ENCODE data around the gene TGFB2. TPM values are rescaled to one million over a fixed set of nuclear protein-coding genes. Genes with fewer than 3 reads are reported as not detected.

The TGFB2 gene
- total RNA-seq, 2 donors from 2014 or later, result 10.0 to 17.2 TPM

GRCh38 chr1:218324226-218324580 is 20.9 kb upstream of the TGFB2 start:
- no peak for DNase-seq (ENCODE audit: low spot score)
- intact Hi-C loops (cut with DNase I), result loop anchor here (10.0 kb wide), 2 partner anchors 1251 to 1341 kb away; no protein-coding TSS in a partner anchor

- intact Hi-C loops (cut with DNase I), result loop anchor here (10.0 kb wide), 2 partner anchors 1246 to 1336 kb away; no protein-coding TSS in a partner anchor
- no peak for DNase-seq (ENCODE audit: low spot score)
Observed at GRCh38 chr1:218328769-218329168, 16.4 kb upstream of the TGFB2 start.

DNA sequence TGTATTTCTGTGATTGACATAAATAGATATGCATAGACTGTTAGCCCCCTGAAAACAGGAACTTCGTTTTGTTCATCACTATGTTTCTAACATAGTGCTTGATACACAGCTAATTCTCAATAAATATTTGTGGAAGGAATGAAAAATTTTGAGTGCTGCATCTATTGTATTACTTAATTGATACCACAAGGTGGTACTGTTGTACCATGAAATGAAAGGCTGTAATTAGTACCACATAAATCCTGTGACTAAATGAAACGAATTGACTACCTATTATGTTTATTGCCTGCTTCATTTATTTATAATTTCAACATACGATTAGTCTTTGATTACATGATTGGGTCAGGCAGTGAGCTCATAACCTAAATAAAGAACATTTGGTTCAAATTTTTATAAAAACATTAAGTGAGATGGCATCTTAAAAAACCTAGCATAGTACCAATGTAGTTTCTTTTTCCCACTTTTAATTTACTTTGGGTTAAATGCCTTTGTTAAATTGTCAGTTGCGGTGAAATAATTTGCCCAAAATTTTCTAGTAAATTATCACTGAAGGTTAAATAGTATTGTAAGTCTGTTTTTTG is 15.0 kb upstream of the TGFB2 start:
- intact Hi-C loops (cut with DNase I), result loop anchor here in 1 of 2 donors (10.0 kb wide), 1 partner anchor 1235 kb away; no protein-coding TSS in a partner anchor
- DNase-seq (ENCODE audit: low spot score), result no peak

- no peak for DNase-seq (ENCODE audit: low spot score)
- intact Hi-C loops (cut with DNase I), result loop anchor here in 1 of 2 donors (10.0 kb wide), 1 partner anchor 1232 kb away; no protein-coding TSS in a partner anchor
Observed at GRCh38 chr1:218332416-218332815, 12.7 kb upstream of the TGFB2 start.

DNA sequence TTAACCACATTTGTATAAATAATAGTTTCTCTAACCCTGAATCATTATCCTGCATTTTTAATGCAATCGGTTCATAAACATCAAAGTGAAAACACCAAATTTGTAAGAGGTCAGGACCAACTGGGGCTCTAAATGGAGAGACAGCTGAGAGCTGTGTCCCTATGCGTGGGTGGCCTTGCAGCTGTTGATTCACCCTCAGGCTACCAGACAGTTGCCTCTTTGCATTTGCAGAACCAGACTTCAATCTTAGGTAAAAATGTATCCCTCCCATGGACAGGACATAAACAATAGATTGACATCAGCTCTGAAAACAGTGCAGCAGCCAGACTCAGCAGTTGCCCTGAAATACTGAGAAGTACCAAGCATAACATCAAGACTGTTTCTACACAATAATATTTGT is 8.8 kb upstream of the TGFB2 start:
- no peak for DNase-seq (ENCODE audit: low spot score)
- intact Hi-C loops (cut with DNase I), result loop anchor here (5.0 to 10.0 kb wide), 2 partner anchors 956 to 1228 kb away; no protein-coding TSS in a partner anchor

DNA sequence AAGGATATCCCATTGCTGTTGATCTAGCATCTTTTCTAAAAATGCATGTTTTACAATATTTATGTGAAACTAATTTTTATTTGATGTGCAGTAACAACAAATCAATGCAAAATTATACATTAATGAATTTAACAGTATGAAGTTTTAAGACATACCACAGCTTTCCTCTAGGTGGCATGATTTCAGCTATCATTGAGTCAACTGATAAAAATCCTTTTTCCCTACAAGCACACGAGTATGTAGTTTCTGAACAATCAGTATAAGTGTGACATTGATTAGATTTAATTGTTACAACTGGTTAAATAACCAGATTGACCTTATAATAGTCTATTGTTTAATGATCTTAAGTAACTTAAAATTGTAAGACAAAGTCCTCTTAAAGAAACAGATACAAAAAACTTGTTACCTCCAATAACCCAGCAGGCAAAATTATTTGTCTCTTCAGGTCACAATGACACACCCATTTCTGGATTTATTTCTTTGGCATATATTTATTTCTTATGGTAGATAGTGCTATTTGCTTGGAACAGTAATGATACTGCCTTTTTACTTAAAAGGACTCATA is 5.8 kb upstream of the TGFB2 start:
- intact Hi-C loops (cut with DNase I), result loop anchor here (5.0 to 10.0 kb wide), 2 partner anchors 953 to 1225 kb away; no protein-coding TSS in a partner anchor
- no peak for DNase-seq (ENCODE audit: low spot score)

GRCh38 chr1:218341325-218341724 is 3.8 kb upstream of the TGFB2 start:
- DNase-seq (ENCODE audit: low spot score), result no peak
- intact Hi-C loops (cut with DNase I), result loop anchor here in 1 of 2 donors (10.0 kb wide), 3 partner anchors 123 to 733 kb away; no protein-coding TSS in a partner anchor

- intact Hi-C loops (cut with DNase I), result loop anchor here in 1 of 2 donors (10.0 kb wide), 3 partner anchors 123 to 733 kb away; no protein-coding TSS in a partner anchor
- DNase-seq (ENCODE audit: low spot score), result no peak
Observed at GRCh38 chr1:218342091-218342490, 3.0 kb upstream of the TGFB2 start.

DNA sequence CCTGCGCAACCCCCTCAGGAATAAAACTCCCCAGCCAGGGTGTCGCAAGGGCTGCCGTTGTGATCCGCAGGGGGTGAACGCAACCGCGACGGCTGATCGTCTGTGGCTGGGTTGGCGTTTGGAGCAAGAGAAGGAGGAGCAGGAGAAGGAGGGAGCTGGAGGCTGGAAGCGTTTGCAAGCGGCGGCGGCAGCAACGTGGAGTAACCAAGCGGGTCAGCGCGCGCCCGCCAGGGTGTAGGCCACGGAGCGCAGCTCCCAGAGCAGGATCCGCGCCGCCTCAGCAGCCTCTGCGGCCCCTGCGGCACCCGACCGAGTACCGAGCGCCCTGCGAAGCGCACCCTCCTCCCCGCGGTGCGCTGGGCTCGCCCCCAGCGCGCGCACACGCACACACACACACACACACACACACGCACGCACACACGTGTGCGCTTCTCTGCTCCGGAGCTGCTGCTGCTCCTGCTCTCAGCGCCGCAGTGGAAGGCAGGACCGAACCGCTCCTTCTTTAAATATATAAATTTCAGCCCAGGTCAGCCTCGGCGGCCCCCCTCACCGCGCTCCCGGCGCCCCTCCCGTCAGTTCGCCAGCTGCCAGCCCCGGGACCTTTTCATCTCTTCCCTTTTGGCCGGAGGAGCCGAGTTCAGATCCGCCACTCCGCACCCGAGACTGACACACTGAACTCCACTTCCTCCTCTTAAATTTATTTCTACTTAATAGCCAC is 696 bp downstream of the TGFB2 start:
- intact Hi-C loops (cut with DNase I), result loop anchor here in 1 of 2 donors (10.0 kb wide), 3 partner anchors 119 to 729 kb away; no protein-coding TSS in a partner anchor
- peak; percentile 92 for DNase-seq (ENCODE audit: low spot score)

DNA sequence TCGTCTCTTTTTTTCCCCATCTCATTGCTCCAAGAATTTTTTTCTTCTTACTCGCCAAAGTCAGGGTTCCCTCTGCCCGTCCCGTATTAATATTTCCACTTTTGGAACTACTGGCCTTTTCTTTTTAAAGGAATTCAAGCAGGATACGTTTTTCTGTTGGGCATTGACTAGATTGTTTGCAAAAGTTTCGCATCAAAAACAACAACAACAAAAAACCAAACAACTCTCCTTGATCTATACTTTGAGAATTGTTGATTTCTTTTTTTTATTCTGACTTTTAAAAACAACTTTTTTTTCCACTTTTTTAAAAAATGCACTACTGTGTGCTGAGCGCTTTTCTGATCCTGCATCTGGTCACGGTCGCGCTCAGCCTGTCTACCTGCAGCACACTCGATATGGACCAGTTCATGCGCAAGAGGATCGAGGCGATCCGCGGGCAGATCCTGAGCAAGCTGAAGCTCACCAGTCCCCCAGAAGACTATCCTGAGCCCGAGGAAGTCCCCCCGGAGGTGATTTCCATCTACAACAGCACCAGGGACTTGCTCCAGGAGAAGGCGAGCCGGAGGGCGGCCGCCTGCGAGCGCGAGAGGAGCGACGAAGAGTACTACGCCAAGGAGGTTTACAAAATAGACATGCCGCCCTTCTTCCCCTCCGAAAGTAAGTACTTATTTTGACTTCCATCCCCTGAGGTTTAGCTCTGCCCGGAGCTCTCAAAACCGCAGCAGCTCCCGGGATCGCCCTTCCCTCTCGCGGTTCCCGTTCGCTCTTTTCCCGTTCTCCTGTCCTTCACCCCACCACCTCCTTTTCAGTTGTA is 1.5 kb downstream of the TGFB2 start:
- peak; percentile 79 for DNase-seq (ENCODE audit: low spot score)
- intact Hi-C loops (cut with DNase I), result loop anchor here in 1 of 2 donors (10.0 kb wide), 3 partner anchors 118 to 728 kb away; no protein-coding TSS in a partner anchor

DNA sequence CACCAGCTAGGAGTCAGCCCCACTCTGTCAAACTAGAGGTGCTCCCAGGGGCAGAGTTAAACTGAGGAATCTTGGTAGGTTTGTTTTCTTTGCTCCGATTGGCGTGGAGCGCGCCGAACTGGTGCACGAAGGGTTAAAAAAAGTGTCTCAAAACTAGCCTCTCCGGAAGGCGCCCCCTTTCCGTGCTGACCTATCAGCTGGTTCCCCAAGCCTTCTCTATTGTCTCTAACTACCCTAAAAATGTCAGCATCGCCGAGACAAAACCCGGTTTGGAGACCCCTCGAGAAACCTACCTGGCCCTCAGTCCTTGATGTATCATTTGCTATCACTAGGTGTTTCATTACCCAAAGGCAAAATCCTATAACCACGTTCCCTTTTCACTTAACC is 2.2 kb downstream of the TGFB2 start:
- no peak for DNase-seq (ENCODE audit: low spot score)
- intact Hi-C loops (cut with DNase I), result loop anchor here in 1 of 2 donors (10.0 kb wide), 3 partner anchors 117 to 727 kb away; no protein-coding TSS in a partner anchor

DNA sequence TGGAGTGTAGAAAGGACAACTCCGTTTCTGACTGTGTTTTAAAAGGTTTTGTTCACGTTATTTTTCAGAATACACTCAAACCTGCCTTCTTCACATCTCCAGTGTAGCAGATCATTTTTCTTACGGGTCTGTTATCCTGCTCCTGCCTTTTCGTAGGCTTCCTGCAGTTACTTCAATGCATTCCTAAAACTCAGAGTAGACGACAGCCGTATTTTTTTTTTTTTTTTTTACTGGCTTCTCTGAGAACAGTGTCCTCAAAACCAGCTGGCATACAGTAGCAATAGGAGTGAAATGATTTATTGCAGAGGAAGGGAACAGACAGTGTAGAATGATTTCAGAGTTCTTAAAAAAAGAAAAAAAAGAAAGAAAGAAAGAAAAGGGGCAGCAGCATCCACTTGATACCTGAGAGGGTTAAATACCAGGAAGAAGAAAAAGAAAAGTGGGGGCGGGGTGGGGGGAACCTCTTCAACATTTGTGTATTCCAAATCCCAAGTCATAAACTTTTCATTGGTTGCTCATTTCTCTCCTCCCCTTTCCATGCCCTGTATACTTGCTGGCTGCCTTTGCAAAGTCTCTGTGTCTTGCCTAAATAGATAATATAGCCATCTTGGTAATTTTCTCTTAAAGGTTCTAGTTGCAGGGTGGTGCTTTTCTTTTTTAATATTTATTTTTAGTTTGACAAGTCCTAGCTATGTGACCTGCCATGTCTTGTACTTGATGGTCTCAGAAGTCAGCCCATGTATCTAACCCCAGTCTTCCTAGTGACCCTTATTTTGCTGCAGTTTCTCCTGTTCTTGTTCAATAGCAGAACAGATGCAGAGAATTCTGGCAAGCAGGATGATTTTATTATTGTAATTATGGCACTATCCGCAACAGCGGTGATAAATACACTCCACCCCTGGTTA is 2.8 kb downstream of the TGFB2 start:
- intact Hi-C loops (cut with DNase I), result loop anchor here in 1 of 2 donors (10.0 kb wide), 3 partner anchors 117 to 727 kb away; no protein-coding TSS in a partner anchor
- DNase-seq (ENCODE audit: low spot score), result no peak

GRCh38 chr1:218348628-218349071 is 3.5 kb downstream of the TGFB2 start:
- intact Hi-C loops (cut with DNase I), result loop anchor here in 1 of 2 donors (10.0 kb wide), 3 partner anchors 116 to 726 kb away; no protein-coding TSS in a partner anchor

DNA sequence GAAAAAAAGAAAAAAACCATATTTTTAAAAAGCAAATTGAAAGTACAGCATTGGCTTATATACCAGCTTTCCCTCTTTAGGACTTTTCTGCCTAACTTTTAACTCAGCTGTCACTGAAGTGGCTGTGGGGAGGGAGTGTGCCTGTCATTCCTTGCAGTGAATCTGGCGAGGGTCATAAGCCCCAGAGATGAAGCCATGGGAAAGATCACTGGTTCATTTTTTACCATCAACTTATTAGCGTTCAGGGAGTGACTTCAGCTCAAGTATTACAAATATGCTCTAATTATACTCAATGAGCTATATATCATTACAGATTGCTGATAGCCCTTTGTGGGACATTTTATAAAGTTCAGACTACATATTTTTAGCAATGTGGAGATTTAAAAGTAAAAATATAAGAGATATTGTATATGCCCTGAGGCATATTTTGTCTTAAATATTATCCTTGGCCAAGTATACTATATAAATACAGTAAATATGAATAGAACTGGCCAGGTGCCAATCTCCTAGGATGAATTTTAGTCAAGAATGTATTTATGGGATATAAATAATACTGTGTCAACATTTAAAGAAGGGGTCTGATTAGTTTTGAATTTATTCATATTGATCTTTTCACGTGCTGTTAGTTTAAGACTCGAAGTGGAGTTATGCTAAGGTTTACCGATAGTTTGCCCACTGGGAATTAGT is 4.4 kb downstream of the TGFB2 start:
- intact Hi-C loops (cut with DNase I), result loop anchor here in 1 of 2 donors (10.0 kb wide), 3 partner anchors 115 to 725 kb away; no protein-coding TSS in a partner anchor
- DNase-seq (ENCODE audit: low spot score), result no peak

More at GRCh38 chr1:218348628-218349071, 3.5 kb downstream of the TGFB2 start:
- no peak for DNase-seq (ENCODE audit: low spot score)

GRCh38 chr1:218350035-218350525 is 4.9 kb downstream of the TGFB2 start:
- DNase-seq (ENCODE audit: low spot score), result no peak
- intact Hi-C loops (cut with DNase I), result no loop called here

- no peak for DNase-seq (ENCODE audit: low spot score)
- intact Hi-C loops (cut with DNase I), result no loop called here
Observed at GRCh38 chr1:218350801-218351266, 5.7 kb downstream of the TGFB2 start.
